SK-N-SH treated with all-trans-retinoic acid at 6 μM for 48 hours (cell line): ENCODE measurements around the gene TIPARP.
"Not testable (repeated sequence)": the region's sequence is repeated elsewhere in the genome, so short reads cannot be mapped to it uniquely, and the experiment has no call there.

Experiments used
- ATAC-seq: fragments of 200-7000 bp; cut with Tn5 transposase; 3 replicates; pipeline ENCODE4 v1.9.1; 2020; ENCODE audit warnings: mild to moderate bottlenecking, moderate library complexity
- ARNTL ChIP-seq: fragments of 450-650 bp; formaldehyde crosslinking; IDR thresholded peaks from 2 replicates; pipeline ENCODE4 v1.5.0; 2020; ENCODE audit warnings: low read depth, mild to moderate bottlenecking, moderate library complexity, borderline replicate concordance
- BACH2 ChIP-seq: fragments of 250-450 bp; sonication (Bioruptor Pico); IDR thresholded peaks from 2 replicates; pipeline ENCODE4 v1.9.0; 2021; ENCODE audit warnings: mild to moderate bottlenecking, borderline replicate concordance
- CREB5 ChIP-seq: fragments of 250-450 bp; sonication (Bioruptor Pico); IDR thresholded peaks from 2 replicates; pipeline ENCODE4 v1.5.1; 2020; ENCODE audit warnings: low read depth, mild to moderate bottlenecking, moderate library complexity
- CSDC2 ChIP-seq: fragments of 250-450 bp; sonication (Bioruptor Pico); IDR thresholded peaks from 2 replicates; pipeline ENCODE4 v1.5.0; 2020; ENCODE audit warnings: mild to moderate bottlenecking, moderate library complexity
- CSRNP3 ChIP-seq: fragments of 250-450 bp; sonication (Bioruptor Pico); IDR thresholded peaks from 2 replicates; pipeline ENCODE4 v1.5.1; 2021; ENCODE audit warnings: mild to moderate bottlenecking, moderate library complexity
- ESRRG ChIP-seq: fragments of 250-450 bp; sonication (Bioruptor Pico); IDR thresholded peaks from 2 replicates; pipeline ENCODE4 v1.6.1; 2021; ENCODE audit warnings: mild to moderate bottlenecking
- GLIS3 ChIP-seq: fragments of 250-450 bp; sonication (Bioruptor Pico); IDR thresholded peaks from 2 replicates; pipeline ENCODE4 v1.5.0; 2020; ENCODE audit warnings: mild to moderate bottlenecking, moderate library complexity
- ISL1 ChIP-seq: fragments of 250-450 bp; sonication (Bioruptor Pico); IDR thresholded peaks from 2 replicates; pipeline ENCODE4 v2.1.2; 2022; ENCODE audit warnings: mild to moderate bottlenecking, moderate library complexity
- OSR1 ChIP-seq: fragments of 250-450 bp; sonication (Bioruptor Pico); IDR thresholded peaks from 2 replicates; pipeline ENCODE4 v1.8.0; 2022; ENCODE audit warnings: moderate library complexity, mild to moderate bottlenecking, inconsistent platforms
- PATZ1 ChIP-seq: fragments of 250-450 bp; sonication (Bioruptor Pico); IDR thresholded peaks from 2 replicates; pipeline ENCODE4 v1.8.0; 2020; ENCODE audit warnings: mild to moderate bottlenecking, moderate library complexity, borderline replicate concordance
- POU6F1 ChIP-seq: fragments of 250-450 bp; sonication (Bioruptor Pico); IDR thresholded peaks from 2 replicates; pipeline ENCODE4 v1.8.0; 2021; ENCODE audit warnings: low read depth, mild to moderate bottlenecking, moderate library complexity, borderline replicate concordance
- PPARA ChIP-seq: fragments of 250-450 bp; sonication (Bioruptor Pico); IDR thresholded peaks from 2 replicates; pipeline ENCODE4 v1.5.0; 2020; ENCODE audit warnings: mild to moderate bottlenecking, borderline replicate concordance
- RARB ChIP-seq: fragments of 250-450 bp; sonication (Bioruptor Pico); IDR thresholded peaks from 2 replicates; pipeline ENCODE4 v1.8.0; 2021; ENCODE audit warnings: mild to moderate bottlenecking, moderate library complexity
- SNAI2 ChIP-seq: fragments of 250-450 bp; sonication (Bioruptor Pico); IDR thresholded peaks from 2 replicates; pipeline ENCODE4 v1.5.0; 2020; ENCODE audit warnings: mild to moderate bottlenecking, moderate library complexity
- TCF4 ChIP-seq: fragments of 250-450 bp; sonication (Bioruptor Pico); IDR thresholded peaks from 2 replicates; pipeline ENCODE4 v1.8.0; 2021; ENCODE audit warnings: mild to moderate bottlenecking, moderate library complexity, borderline replicate concordance
- TOX ChIP-seq: fragments of 250-450 bp; sonication (Bioruptor Pico); IDR thresholded peaks from 2 replicates; pipeline ENCODE4 v1.8.0; 2021; ENCODE audit warnings: mild to moderate bottlenecking, moderate library complexity, borderline replicate concordance
- TSHZ2 ChIP-seq: fragments of 250-450 bp; sonication (Bioruptor Pico); IDR thresholded peaks from 2 replicates; pipeline ENCODE4 v1.5.0; 2020; ENCODE audit warnings: mild to moderate bottlenecking, moderate library complexity
- ZC3H10 ChIP-seq: fragments of 250-450 bp; sonication (Bioruptor Pico); IDR thresholded peaks from 2 replicates; pipeline ENCODE4 v1.5.1; 2021; ENCODE audit warnings: mild to moderate bottlenecking, moderate library complexity
- ZFP3 ChIP-seq: fragments of 250-450 bp; sonication (Bioruptor Pico); IDR thresholded peaks from 2 replicates; pipeline ENCODE4 v1.5.0; 2020; ENCODE audit warnings: mild to moderate bottlenecking, moderate library complexity
- ZFP30 ChIP-seq: fragments of 450-650 bp; formaldehyde crosslinking; IDR thresholded peaks from 2 replicates; pipeline ENCODE4 v1.5.0; 2022; ENCODE audit warnings: mild to moderate bottlenecking, moderate library complexity
- ZNF565 ChIP-seq: fragments of 450-650 bp; formaldehyde crosslinking; conservative IDR thresholded peaks from 2 replicates; pipeline ENCODE4 v1.5.0; 2020; ENCODE audit warnings: low read depth, mild to moderate bottlenecking, moderate library complexity
- ZNF70 ChIP-seq: fragments of 450-650 bp; formaldehyde crosslinking; IDR thresholded peaks from 2 replicates; pipeline ENCODE4 v1.5.0; 2020; ENCODE audit warnings: mild to moderate bottlenecking, moderate library complexity
- ZNF8 ChIP-seq: fragments of 450-650 bp; formaldehyde crosslinking; IDR thresholded peaks from 2 replicates; pipeline ENCODE4 v1.5.0; 2020; ENCODE audit warnings: mild to moderate bottlenecking, moderate library complexity

TIPARP gene

GRCh38 chr3:156649681-156650080, 24.7 kb upstream of the TIPARP start:
- no peak for ATAC-seq

GRCh38 chr3:156652661-156653060, 21.7 kb upstream of the TIPARP start:
- not testable (repeated sequence) for ATAC-seq

More at GRCh38 chr3:156649681-156650080, 24.7 kb upstream of the TIPARP start:
- no peak for TF ChIP-seq CREB5 (CRISPR knock-in tag)
- no peak for TF ChIP-seq SNAI2 (CRISPR knock-in tag)
- TF ChIP-seq ZFP30 (CRISPR knock-in tag) = no peak
- no peak for TF ChIP-seq TCF4 (CRISPR knock-in tag)
- TF ChIP-seq TSHZ2 = no peak
- TF ChIP-seq ESRRG (CRISPR knock-in tag) = no peak
- no peak for TF ChIP-seq TOX (CRISPR knock-in tag)
- no peak for TF ChIP-seq ISL1 (CRISPR knock-in tag)
- TF ChIP-seq RARB (CRISPR knock-in tag) = no peak
- TF ChIP-seq ZFP3 (CRISPR knock-in tag) = no peak
- TF ChIP-seq ZNF8 (CRISPR knock-in tag) = no peak
- no peak for TF ChIP-seq ZNF70 (CRISPR knock-in tag)
- TF ChIP-seq POU6F1 (CRISPR knock-in tag) = no peak
- no peak for TF ChIP-seq ZC3H10 (CRISPR knock-in tag)
- no peak for TF ChIP-seq ZNF565 (CRISPR knock-in tag)
- no peak for TF ChIP-seq PPARA (CRISPR knock-in tag)
- no peak for TF ChIP-seq BACH2 (CRISPR knock-in tag)
- TF ChIP-seq ARNTL (CRISPR knock-in tag) = no peak
- no peak for TF ChIP-seq OSR1 (CRISPR knock-in tag)
- TF ChIP-seq CSDC2 (CRISPR knock-in tag) = no peak
- TF ChIP-seq, all 23 proteins: peak for 0

GRCh38 chr3:156654834-156655233, 19.6 kb upstream of the TIPARP start:
- ATAC-seq = no peak
- TF ChIP-seq ESRRG (CRISPR knock-in tag) (no peak), ZNF8 (CRISPR knock-in tag) (no peak), TSHZ2 (no peak), BACH2 (CRISPR knock-in tag) (no peak), SNAI2 (CRISPR knock-in tag) (no peak), ZC3H10 (CRISPR knock-in tag) (no peak), PPARA (CRISPR knock-in tag) (no peak), ZFP3 (CRISPR knock-in tag) (no peak), ISL1 (CRISPR knock-in tag) (no peak), ZNF565 (CRISPR knock-in tag) (no peak), ARNTL (CRISPR knock-in tag) (no peak), GLIS3 (no peak), CSDC2 (CRISPR knock-in tag) (no peak), PATZ1 (no peak), ZFP30 (CRISPR knock-in tag) (no peak), CSRNP3 (CRISPR knock-in tag) (no peak), CREB5 (CRISPR knock-in tag) (no peak), OSR1 (CRISPR knock-in tag) (no peak)
- TF ChIP-seq, all 23 proteins: peak for 0
